ENCODE data around the gene LYSMD4. TPM values are rescaled to one million over a fixed set of nuclear protein-coding genes. Genes with fewer than 3 reads are reported as not detected.
"Not testable (repeated sequence)": the region's sequence is repeated elsewhere in the genome, so short reads cannot be mapped to it uniquely, and the experiment has no call there.

Gene LYSMD4
- total RNA-seq, 3 donors from 2014 or later, result 4.5 to 6.2 (median 5.5) TPM

- ATAC-seq (no peak), DNase-seq (no peak)
- Mint-ChIP-seq H3K4me3 (no peak overlapping the region), H3K9me3 (no peaks in the 10 kb centered on the region), H3K27me3 (ENCODE audit: low read depth) (no peaks in the 10 kb centered on the region), H3K36me3 (ENCODE audit: insufficient read depth) (no peaks in the 10 kb centered on the region), H3K4me1 (ENCODE audit: low read depth) (peaks cover 4% of the 10 kb centered on the region)
Observed at GRCh38 chr15:99738021-99738847, 5.0 kb upstream of the LYSMD4 start.

GRCh38 chr15:99736702-99737101 is 3.5 kb upstream of the LYSMD4 start:
- ATAC-seq (no peak), DNase-seq (no peak)
- H3K9me3 Mint-ChIP-seq, result no peaks in the 10 kb centered on the region
- no peaks in the 10 kb centered on the region for H3K27me3 Mint-ChIP-seq (ENCODE audit: low read depth)
- H3K4me3 Mint-ChIP-seq, result no peak overlapping the region
- H3K4me1 Mint-ChIP-seq (ENCODE audit: low read depth), result peaks cover 10% of the 10 kb centered on the region
- H3K36me3 Mint-ChIP-seq (ENCODE audit: insufficient read depth), result no peaks in the 10 kb centered on the region

- no peak for DNase-seq
- H3K36me3 Mint-ChIP-seq (ENCODE audit: insufficient read depth), result no peaks in the 10 kb centered on the region
- H3K9me3 Mint-ChIP-seq, result no peaks in the 10 kb centered on the region
- no peaks in the 10 kb centered on the region for H3K27me3 Mint-ChIP-seq (ENCODE audit: low read depth)
- no peak overlapping the region for H3K4me3 Mint-ChIP-seq
- H3K4me1 Mint-ChIP-seq (ENCODE audit: low read depth), result peaks cover 14% of the 10 kb centered on the region
- no peak for ATAC-seq
Observed at GRCh38 chr15:99735868-99736267, 2.6 kb upstream of the LYSMD4 start.

- Mint-ChIP-seq H3K4me1 (ENCODE audit: low read depth) (peaks cover 14% of the 10 kb centered on the region), H3K4me3 (no peak overlapping the region), H3K36me3 (ENCODE audit: insufficient read depth) (no peaks in the 10 kb centered on the region), H3K9me3 (no peaks in the 10 kb centered on the region), H3K27me3 (ENCODE audit: low read depth) (no peaks in the 10 kb centered on the region)
- ATAC-seq (no peak), DNase-seq (no peak)
Observed at GRCh38 chr15:99734575-99734974, 1.3 kb upstream of the LYSMD4 start.

- Mint-ChIP-seq H3K4me3 (peak overlapping the region; percentile 80), H3K4me1 (ENCODE audit: low read depth) (peaks cover 14% of the 10 kb centered on the region)
- not testable (repeated sequence) for H3K9me3 Mint-ChIP-seq; DNase-seq; H3K27me3 Mint-ChIP-seq (ENCODE audit: low read depth); ATAC-seq; H3K36me3 Mint-ChIP-seq (ENCODE audit: insufficient read depth)
Observed at GRCh38 chr15:99734040-99734291, 729 bp upstream of the LYSMD4 start.

GRCh38 chr15:99732751-99733267 is 428 bp downstream of the LYSMD4 start:
- Mint-ChIP-seq H3K36me3 (ENCODE audit: insufficient read depth) (no peaks in the 10 kb centered on the region), H3K9me3 (no peaks in the 10 kb centered on the region), H3K4me3 (peak overlapping the region; percentile 82), H3K27me3 (ENCODE audit: low read depth) (no peaks in the 10 kb centered on the region), H3K4me1 (ENCODE audit: low read depth) (peaks cover 14% of the 10 kb centered on the region)
- DNase-seq (peak; percentile 17), ATAC-seq (peak; percentile 0 to 40)

GRCh38 chr15:99732124-99732750 is 1.0 kb downstream of the LYSMD4 start:
- Mint-ChIP-seq H3K36me3 (ENCODE audit: insufficient read depth) (no peaks in the 10 kb centered on the region), H3K27me3 (ENCODE audit: low read depth) (no peaks in the 10 kb centered on the region), H3K4me1 (ENCODE audit: low read depth) (peaks cover 14% of the 10 kb centered on the region), H3K4me3 (peak overlapping the region; percentile 82), H3K9me3 (no peaks in the 10 kb centered on the region)
- DNase-seq (no peak), ATAC-seq (no peak)

GRCh38 chr15:99731336-99732123 is 1.7 kb downstream of the LYSMD4 start:
- Mint-ChIP-seq H3K4me1 (ENCODE audit: low read depth) (peaks cover 14% of the 10 kb centered on the region), H3K9me3 (no peaks in the 10 kb centered on the region), H3K27me3 (ENCODE audit: low read depth) (no peaks in the 10 kb centered on the region), H3K4me3 (peak overlapping the region; percentile 82), H3K36me3 (ENCODE audit: insufficient read depth) (no peaks in the 10 kb centered on the region)
- ATAC-seq (no peak), DNase-seq (no peak)

- no peak overlapping the region for H3K4me3 Mint-ChIP-seq
- DNase-seq (no peak), ATAC-seq (no peak)
- peaks cover 14% of the 10 kb centered on the region for H3K4me1 Mint-ChIP-seq (ENCODE audit: low read depth)
- H3K36me3 Mint-ChIP-seq (ENCODE audit: insufficient read depth), result no peaks in the 10 kb centered on the region
- H3K9me3 Mint-ChIP-seq, result no peaks in the 10 kb centered on the region
- no peaks in the 10 kb centered on the region for H3K27me3 Mint-ChIP-seq (ENCODE audit: low read depth)
Observed at GRCh38 chr15:99729920-99730319, 3.3 kb downstream of the LYSMD4 start.

- no peaks in the 10 kb centered on the region for H3K27me3 Mint-ChIP-seq (ENCODE audit: low read depth)
- H3K4me3 Mint-ChIP-seq, result no peak overlapping the region
- ATAC-seq (no peak), DNase-seq (no peak)
- no peaks in the 10 kb centered on the region for H3K9me3 Mint-ChIP-seq
- H3K4me1 Mint-ChIP-seq (ENCODE audit: low read depth), result peaks cover 14% of the 10 kb centered on the region
- no peaks in the 10 kb centered on the region for H3K36me3 Mint-ChIP-seq (ENCODE audit: insufficient read depth)
Observed at GRCh38 chr15:99729327-99729726, 3.9 kb downstream of the LYSMD4 start.

GRCh38 chr15:99728916-99729315 is 4.3 kb downstream of the LYSMD4 start:
- no peaks in the 10 kb centered on the region for H3K27me3 Mint-ChIP-seq (ENCODE audit: low read depth)

GRCh38 chr15:99727733-99728132 is 5.5 kb downstream of the LYSMD4 start:
- Mint-ChIP-seq H3K9me3 (no peaks in the 10 kb centered on the region), H3K36me3 (ENCODE audit: insufficient read depth) (no peaks in the 10 kb centered on the region), H3K4me1 (ENCODE audit: low read depth) (peaks cover 9% of the 10 kb centered on the region), H3K27me3 (ENCODE audit: low read depth) (no peaks in the 10 kb centered on the region), H3K4me3 (no peak overlapping the region)
- no peak for ATAC-seq
- no peak for DNase-seq

More at GRCh38 chr15:99728916-99729315, 4.3 kb downstream of the LYSMD4 start:
- DNase-seq (no peak), ATAC-seq (no peak)
- no peak overlapping the region for H3K4me3 Mint-ChIP-seq
- no peaks in the 10 kb centered on the region for H3K9me3 Mint-ChIP-seq
- H3K36me3 Mint-ChIP-seq (ENCODE audit: insufficient read depth), result no peaks in the 10 kb centered on the region
- peaks cover 14% of the 10 kb centered on the region for H3K4me1 Mint-ChIP-seq (ENCODE audit: low read depth)

- H3K4me1 Mint-ChIP-seq (ENCODE audit: low read depth), result peaks cover 6% of the 10 kb centered on the region
Observed at GRCh38 chr15:99727330-99727729, 5.9 kb downstream of the LYSMD4 start.

GRCh38 chr15:99726333-99726732 is 6.9 kb downstream of the LYSMD4 start:
- no peaks in the 10 kb centered on the region for H3K36me3 Mint-ChIP-seq (ENCODE audit: insufficient read depth)
- ATAC-seq (no peak), DNase-seq (no peak)
- no peak overlapping the region for H3K4me3 Mint-ChIP-seq
- H3K4me1 Mint-ChIP-seq (ENCODE audit: low read depth), result peaks cover 9% of the 10 kb centered on the region
- no peaks in the 10 kb centered on the region for H3K9me3 Mint-ChIP-seq
- no peaks in the 10 kb centered on the region for H3K27me3 Mint-ChIP-seq (ENCODE audit: low read depth)

More at GRCh38 chr15:99727330-99727729, 5.9 kb downstream of the LYSMD4 start:
- no peaks in the 10 kb centered on the region for H3K27me3 Mint-ChIP-seq (ENCODE audit: low read depth)
- no peaks in the 10 kb centered on the region for H3K36me3 Mint-ChIP-seq (ENCODE audit: insufficient read depth)
- ATAC-seq, result no peak
- no peak overlapping the region for H3K4me3 Mint-ChIP-seq
- no peaks in the 10 kb centered on the region for H3K9me3 Mint-ChIP-seq
- DNase-seq, result no peak

Measured in activated T-cell treated with anti-CD3 and anti-CD28 coated beads, Interleukin-2, amount 50 U/mL, for 4 hours (primary cell).